CD4-positive, alpha-beta T cell treated with Interleukin-1 beta for 1 hour (primary cell): ENCODE measurements around the gene SLC13A4.
A peak's percentile ranks its signal among the peaks of the same experiment; 100 is the strongest.
"Not testable (repeated sequence)": the region's sequence is repeated elsewhere in the genome, so short reads cannot be mapped to it uniquely, and the experiment has no call there.

Experiments
- DNase-seq, 2 donors: peaks; one replicate each; pipeline ENCODE4 v3.0.0-alpha.2; 2020 to 2022

SLC13A4 gene

GRCh38 chr7:135687466-135687865 is 40.5 kb downstream of the SLC13A4 start:
- DNase-seq, result no peak

- no peak for DNase-seq
Observed at GRCh38 chr7:135685306-135686084, 42.5 kb downstream of the SLC13A4 start.

- no peak for DNase-seq
Observed at GRCh38 chr7:135684699-135685098, 43.3 kb downstream of the SLC13A4 start.

GRCh38 chr7:135684136-135684535 is 43.9 kb downstream of the SLC13A4 start:
- DNase-seq, result no peak

GRCh38 chr7:135683609-135684008 is 44.4 kb downstream of the SLC13A4 start:
- no peak for DNase-seq

- no peak for DNase-seq
Observed at GRCh38 chr7:135682191-135682590, 45.8 kb downstream of the SLC13A4 start.

GRCh38 chr7:135681762-135682161 is 46.2 kb downstream of the SLC13A4 start:
- no peak for DNase-seq

GRCh38 chr7:135678612-135679575 is 49.1 kb downstream of the SLC13A4 start:
- DNase-seq, result no peak

- no peak for DNase-seq
Observed at GRCh38 chr7:135673360-135673706, 54.7 kb downstream of the SLC13A4 start.

GRCh38 chr7:135672560-135673359 is 55.2 kb downstream of the SLC13A4 start:
- DNase-seq, result peak in 1 of 2 donors; percentile 19

GRCh38 chr7:135670179-135670578 is 57.8 kb downstream of the SLC13A4 start:
- DNase-seq, result no peak

GRCh38 chr7:135669774-135670173 is 58.2 kb downstream of the SLC13A4 start:
- DNase-seq, result no peak

GRCh38 chr7:135668852-135669395 is 59.1 kb downstream of the SLC13A4 start:
- not testable (repeated sequence) for DNase-seq

- not testable (repeated sequence) for DNase-seq
Observed at GRCh38 chr7:135667626-135668025, 60.4 kb downstream of the SLC13A4 start.

GRCh38 chr7:135666846-135667245 is 61.1 kb downstream of the SLC13A4 start:
- DNase-seq, result no peak

- no peak for DNase-seq
Observed at GRCh38 chr7:135666156-135666555, 61.8 kb downstream of the SLC13A4 start.

GRCh38 chr7:135665042-135665441 is 62.9 kb downstream of the SLC13A4 start:
- DNase-seq, result no peak

- no peak for DNase-seq
Observed at GRCh38 chr7:135664046-135664589, 63.9 kb downstream of the SLC13A4 start.

- peak; percentile 94 to 95 for DNase-seq
Observed at GRCh38 chr7:135662373-135663114, 65.4 kb downstream of the SLC13A4 start, which contains the start of gene STMP1. STMP1 (plus strand) TSS chr7:135662514.

GRCh38 chr7:135662123-135662372 is 65.9 kb downstream of the SLC13A4 start:
- no peak for DNase-seq

- no peak for DNase-seq
Observed at GRCh38 chr7:135661311-135662122, 66.5 kb downstream of the SLC13A4 start.
